ENCODE results near the gene KYAT1.
"Not testable (repeated sequence)": the region's sequence is repeated elsewhere in the genome, so short reads cannot be mapped to it uniquely, and the experiment has no call there.

Gene KYAT1

DNA sequence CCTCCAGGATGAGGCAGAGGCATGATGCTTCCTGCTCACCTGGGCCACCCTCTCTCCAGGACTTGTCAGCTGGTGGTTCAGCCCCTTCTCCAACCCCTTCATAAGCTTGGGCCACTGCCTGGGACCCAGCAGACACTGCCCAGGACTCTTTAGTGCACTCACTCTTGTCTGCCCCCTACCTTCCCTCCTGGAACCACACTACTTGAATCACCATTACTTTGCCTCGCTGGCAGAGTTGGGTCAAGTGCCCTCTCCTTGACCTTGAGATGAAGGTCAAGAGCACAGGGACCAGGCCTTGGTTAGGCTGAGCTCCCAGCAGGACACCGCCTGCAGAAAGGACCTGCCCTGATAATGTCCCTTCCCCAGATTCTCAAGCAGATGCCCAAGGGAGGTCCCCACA is 71.9 kb downstream of the KYAT1 start:
- DNase-seq: no peak

DNA sequence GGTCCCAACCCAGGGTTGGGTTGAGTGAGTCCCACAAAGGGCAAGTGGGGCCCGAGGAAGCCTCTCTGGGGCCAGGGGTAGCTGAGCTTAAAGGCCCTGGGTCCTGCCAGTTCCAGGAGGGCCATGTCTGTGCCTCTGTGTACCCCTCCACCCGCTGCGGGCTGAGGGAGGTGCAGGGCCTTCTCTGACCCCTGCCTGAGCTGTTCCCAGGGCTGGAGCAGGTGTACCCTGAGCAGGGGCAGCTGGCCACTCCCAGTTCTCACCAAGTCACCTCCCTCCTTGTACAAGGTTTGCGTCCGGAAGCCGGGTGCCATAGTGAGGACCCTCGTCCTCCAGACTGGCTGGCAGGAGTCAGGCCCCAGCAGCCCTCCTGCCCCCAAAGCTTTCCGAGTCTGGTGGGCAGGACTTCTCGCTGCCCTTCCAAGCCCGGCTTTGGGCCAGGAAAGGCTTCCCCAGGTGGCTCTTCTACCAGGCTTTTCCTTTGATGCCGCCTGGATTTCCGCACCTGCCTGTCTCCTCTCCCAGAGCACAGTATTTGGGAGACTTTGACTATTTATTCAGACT is 72.6 kb downstream of the KYAT1 start:
- DNase-seq: no peak

DNA sequence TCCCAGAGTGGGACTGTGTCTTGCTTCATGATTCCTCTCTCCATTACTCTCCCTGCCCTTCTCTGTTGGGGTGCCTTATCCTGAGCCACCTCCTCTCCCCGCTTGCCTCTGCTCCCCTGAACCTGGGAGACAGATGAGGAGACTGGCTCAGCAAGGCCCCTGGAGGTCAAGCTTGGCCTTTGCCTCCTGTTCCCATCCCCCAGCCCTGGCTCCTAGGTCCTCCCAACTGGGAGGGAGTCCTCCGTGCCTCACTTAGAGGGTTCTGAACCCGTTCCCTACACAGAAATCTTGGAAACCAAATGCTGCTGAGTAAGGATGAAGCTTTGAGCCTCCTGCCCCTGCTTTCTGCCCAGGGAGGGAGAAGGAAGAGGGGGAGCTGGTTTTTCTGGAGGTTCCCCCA is 73.2 kb downstream of the KYAT1 start:
- DNase-seq: no peak

DNA sequence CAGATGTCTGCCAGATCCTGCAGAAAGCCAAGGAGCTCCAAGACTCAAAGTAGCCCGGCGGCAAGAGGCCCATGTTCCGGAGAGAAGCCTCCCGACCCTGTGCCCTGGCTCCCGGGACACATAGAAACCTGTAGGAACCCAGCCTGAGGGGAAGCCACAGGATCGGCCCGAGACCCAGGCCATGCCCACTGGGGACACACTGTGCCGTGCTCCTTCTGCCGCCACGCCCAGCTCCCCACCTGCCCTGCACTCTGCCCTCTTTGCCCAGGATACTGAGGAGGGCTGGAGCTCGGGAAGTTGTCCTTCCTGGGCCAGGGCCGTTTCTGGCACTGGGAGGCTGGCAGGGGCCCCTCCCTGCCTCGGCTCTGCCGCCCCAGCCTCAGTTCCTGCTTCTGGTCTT is 73.9 kb downstream of the KYAT1 start:
- no peak for DNase-seq

DNA sequence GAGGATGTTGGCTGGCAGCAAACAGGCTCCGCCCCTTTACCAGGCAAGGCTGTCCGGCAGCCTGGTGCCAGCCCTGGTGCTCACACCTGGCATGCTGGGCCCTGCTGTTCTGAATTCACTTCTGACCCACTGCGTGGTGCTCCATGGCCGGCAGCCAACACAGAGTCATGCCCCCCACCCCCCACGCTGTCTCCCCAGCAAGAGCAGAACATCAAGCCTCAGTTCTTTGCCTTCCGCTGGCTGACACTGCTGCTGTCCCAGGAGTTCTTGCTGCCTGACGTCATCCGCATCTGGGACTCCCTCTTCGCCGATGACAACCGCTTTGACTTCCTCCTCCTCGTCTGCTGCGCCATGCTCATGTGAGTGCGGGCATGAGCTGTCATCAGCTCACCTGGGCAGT is 76.1 kb downstream of the KYAT1 start:
- DNase-seq: no peak

DNA sequence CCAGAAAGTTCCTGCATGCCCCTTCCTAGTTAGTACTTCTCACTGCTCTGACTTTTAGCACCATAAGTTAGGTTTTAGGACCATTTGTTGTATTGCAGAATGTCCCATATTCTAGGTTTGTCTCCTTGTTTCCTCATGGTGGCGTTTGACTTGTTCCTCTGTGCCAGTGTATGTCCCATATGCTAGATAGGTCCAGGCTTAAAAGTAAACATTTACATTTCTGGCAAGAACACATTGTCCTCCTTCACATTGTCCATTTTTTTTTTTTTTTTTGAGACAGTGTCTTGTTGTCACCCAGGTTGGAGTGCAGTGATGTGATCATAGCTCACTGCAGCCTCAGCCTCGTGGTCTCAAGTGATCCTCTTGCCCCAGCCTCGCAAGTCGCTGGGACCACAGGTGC is 79.3 kb downstream of the KYAT1 start:
- no peak for DNase-seq

DNA sequence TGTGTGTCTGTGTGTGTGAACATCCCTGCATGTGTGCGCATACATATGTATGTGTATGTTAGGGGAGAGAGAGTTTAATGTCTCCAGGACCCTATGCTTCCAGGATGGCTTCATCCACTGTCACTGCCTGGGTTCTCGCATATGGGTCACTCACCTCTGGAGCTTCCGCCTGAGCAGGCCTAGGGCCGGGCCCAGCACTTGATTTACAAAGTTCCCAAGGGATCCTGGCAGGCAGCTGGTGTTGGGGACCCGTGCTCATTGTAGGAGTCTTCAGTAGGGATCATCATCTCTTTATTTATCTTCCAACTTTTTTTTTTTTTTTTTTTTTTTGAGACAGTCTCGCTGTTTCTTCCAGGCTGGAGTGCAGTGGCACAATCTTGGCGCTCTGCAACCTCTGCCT is 81.7 kb downstream of the KYAT1 start:
- no peak for DNase-seq

DNA sequence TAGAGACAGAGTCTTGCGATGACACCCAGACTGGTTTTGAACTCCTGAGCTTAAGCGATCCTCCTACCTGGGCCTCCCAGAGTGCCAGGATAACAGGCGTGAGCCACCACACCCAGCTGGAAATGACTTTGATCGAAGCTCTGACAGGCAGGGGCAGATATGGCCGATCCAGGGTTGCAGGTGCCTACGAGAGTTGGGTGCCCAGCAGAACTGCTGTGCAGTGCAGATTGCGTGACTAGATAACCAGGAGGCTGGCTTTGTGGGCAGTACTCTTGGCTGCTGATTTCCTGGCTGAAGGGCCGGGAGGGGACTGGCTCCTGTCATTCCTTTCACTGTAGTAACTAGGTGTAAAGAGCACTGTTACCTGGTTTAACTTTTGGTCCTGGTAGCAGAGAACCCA is 82.9 kb downstream of the KYAT1 start:
- DNase-seq: no peak

DNA sequence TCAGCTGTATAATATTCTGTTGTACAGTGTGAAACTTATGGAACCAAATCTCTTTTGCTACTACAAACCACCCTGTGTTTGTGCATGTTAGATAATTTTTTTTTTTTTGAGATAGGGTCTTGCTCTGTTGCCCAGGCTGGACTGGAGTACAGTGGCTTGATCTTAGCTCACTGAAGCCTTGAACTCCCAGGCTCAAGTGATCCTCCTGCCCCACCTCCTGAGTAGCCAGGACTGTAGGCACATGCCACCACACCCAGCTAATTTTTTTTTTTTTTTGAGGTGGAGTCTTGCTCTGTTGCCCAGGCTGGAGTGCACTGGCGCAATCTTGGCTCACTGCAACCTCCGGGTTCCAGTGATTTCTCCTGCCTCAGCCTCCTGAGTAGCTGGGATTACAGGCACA is 86.8 kb downstream of the KYAT1 start:
- DNase-seq: not testable (repeated sequence)

DNA sequence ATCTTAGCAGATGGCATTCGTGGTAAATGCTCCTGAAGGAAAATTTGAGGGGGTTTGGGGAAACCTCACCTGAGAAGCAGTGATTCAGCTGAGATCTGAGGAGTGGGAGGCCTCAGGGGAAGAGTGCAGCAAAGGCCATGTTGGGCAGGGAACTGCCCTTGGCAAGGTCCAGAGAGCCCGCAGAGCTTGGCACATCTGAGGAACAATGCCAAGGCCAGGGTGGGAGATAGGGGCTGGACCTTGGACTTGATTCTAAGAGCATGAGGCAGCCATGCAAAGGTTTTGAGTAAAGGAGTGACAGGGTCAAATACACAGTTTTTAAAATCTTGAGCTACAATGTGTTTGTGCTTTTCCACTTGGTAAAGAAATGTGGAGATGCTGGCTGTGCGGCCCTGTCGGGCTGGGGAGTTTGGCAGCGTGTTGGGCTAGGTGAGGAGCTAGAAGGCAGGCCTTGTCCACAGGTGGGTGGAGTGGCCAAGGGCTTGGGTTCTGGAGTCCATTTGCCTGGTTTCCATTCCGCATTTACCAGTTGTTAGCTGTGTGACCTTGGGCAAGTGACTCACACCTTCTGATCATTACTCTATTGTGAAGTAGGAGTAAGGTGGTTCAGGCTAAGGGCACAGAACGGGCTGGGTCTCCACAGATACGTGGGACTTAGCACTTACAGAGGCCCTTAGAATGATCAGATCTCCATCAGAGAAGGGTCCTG is 88.6 kb downstream of the KYAT1 start:
- no peak for DNase-seq

DNA sequence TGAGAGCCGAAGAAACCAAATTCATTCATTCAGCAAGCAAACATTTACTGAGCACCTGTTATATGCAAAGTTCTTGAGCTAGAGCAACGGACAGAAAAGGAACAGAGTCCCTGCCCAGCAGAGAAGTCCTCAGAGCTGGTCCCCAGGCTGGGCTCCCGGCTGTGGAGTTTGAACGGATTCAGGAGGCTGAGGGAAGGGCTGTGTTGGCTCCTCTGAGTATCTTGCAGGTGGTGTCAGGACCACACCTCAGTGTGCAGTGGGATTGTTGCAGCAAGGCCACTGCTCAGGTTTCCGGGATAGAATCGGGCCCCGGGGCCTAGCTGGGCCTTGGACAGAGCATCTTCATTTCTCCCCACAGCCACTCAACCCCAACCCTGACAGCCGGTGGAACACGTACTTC is 89.6 kb downstream of the KYAT1 start:
- DNase-seq: no peak

DNA sequence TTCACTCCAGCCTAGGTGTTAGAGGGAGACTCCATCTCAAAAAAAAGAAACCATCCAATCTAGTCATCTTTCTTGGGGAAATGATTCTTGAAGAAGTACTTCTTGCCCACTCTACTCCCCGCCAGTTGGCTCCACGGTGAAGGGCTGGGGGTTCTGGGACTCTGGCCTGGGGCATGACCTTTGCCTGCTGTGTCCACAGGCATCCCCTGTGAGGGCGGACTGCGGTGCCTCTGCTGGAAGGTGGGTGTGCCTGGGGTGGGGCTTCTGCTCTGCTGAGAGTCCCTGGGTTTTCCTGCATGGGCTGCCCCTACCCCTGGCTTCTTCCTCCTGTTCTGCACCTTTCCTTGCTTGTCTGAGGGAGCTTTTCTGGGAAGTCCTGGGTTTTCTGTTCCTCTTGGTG is 91.2 kb downstream of the KYAT1 start:
- no peak for DNase-seq

DNA sequence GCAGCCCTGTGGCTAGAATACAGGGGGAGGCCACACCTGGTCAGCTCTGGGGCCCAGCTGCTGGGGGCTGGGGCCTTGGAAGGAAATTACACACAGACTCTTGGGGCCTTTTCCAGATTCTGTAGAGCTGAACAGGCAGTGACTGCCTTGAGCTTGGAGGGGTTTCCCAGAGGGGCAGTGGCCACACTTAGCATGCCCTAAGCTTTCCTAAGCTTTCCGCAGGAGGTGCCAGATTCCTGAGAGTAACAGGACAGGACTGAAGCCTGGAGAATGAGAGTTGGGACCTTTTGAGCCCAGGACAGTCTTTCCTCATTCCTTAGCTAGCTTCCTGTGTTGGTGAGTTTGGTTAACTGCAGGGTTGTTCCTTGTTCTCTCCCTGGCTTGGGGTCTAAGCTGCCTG is 93.3 kb downstream of the KYAT1 start:
- no peak for DNase-seq

DNA sequence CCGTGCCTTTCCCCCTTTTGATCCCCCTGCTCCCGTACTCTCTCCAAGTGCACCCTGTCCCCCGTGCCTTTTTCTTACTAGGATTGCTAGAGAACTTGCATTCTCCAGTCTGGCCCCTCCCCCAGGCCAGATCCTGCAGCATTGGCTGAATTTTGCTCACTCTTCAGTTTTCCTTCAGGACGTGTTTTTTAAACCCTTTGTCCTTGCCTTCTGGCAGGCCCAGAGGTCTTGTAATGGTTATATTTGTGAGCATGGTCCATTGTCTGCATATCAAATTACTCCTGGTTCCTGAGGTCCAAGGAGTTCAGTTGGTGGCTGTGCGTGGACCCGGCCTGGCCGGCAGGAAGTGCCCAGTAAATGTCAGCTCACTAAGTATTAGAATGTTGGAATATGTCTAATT is 94.1 kb downstream of the KYAT1 start:
- DNase-seq: no peak

DNA sequence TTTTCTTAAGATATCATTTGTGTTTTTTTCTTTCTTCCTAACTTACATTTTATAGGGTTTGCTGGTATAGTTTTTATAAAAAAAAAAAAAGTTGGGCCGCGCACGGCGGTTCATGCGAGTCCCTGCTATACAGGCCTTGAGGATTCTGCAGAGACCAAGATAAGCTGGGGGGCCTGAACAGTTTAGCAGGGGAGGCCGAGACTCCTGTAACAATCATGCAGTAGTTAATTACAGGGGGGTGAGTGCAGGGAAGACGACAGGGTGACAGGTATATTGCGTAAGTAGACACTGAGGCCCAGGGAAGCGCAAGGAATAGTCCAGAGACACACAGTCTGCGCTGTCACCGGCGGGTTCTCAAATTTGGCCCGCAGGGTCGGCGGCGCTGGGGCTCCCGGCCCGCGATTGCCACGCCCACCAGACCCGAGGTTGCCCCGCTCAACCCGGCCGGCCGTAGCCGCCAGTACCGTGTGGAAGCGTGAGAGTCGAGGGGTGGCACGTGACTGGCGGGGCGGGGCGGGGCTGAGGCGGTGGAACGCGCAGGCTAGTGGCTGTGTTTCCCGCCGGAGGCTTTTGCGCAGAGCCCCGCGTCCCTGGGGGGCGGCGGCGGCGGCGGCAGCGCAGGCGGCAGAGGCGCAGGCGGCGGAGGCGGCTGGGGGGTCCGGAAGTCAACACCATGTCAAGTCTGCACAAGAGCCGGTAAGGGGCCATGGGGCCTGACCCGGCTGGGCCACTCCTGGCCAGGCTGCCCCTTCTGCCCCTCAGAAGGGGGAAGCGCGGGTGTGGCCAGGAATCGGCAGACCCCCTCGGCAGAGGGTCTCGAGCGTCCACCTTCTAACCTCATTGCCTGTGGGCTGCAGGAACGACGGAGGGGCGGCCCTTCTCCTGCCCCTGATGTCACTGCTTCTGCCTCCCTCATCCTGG is 94.8 kb downstream of the KYAT1 start, which contains the start of gene TBC1D13:
TSS of gene TBC1D13 (plus strand) at position 573 of the 921 bp plus-strand sequence. CDS start at position 674, 101 bp downstream.
- peak; percentile 72 to 83 for DNase-seq

DNA sequence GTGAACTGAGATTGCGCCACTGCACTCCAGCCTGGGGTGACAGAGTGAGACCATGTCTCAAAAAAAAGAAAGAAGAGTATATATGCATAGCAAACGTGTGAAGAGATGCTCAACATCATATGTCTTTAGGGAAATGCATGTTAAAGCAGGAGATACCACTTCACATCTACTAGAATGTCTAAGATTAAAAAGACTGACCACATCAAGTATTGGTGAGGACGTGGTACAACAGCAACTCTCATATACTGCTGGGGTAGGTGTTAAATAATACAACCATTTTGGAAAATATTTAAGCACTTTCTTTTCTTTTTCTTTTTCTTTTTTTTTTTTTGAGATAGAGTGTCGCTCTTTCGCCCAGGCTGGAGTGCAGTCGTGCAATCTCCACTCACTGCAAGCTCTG is 96.3 kb downstream of the KYAT1 start:
- no peak for DNase-seq
